ENCODE measurements around the gene SLC17A5.
"Not testable (repeated sequence)": the region's sequence is repeated elsewhere in the genome, so short reads cannot be mapped to it uniquely, and the experiment has no call there.

GRCh38 chr6:73571218-73572181 lies 82.3 kb downstream of the SLC17A5 start:
- not testable (repeated sequence) for TF ChIP-seq RAD21 (IDR thresholded peaks at IDR 0.05; ENCODE audit: insufficient read depth, low read depth, low read length); CTCF (IDR thresholded peaks at IDR 0.05 in 2 of 3, conservative IDR thresholded peaks at IDR 0.05 in 1 of 3; ENCODE audit: control insufficient read depth in 2 of 3, extremely low read depth in 1 of 3, insufficient read depth in 1 of 3, low read depth in 3 of 3, low read length in 3 of 3)
